ENCODE measurements around the gene MYL10. TPM values are rescaled to one million over a fixed set of nuclear protein-coding genes. Genes with fewer than 3 reads are reported as not detected.

MYL10 gene
- total and polyA plus RNA-seq, 12 donors: not detected

GRCh38 chr7:101572156-101572555 lies 56.9 kb downstream of the MYL10 start:
- 71 to 92% (median 90%) methylated on average over 2 of the region's 2 CpGs for WGBS, 4 donors
- no peak for DNase-seq
- no peak overlapping the region for H3K4me3 ChIP-seq
- H3K4me1 ChIP-seq (replicated peaks in 1 of 2): no peaks in the 10 kb centered on the region
- intact Hi-C loops (cut with DNase I): no loop called here
- H3K36me3 ChIP-seq (replicated peaks in 1 of 2): no peaks in the 10 kb centered on the region
- H3K9me3 ChIP-seq (replicated peaks in 1 of 3): peaks cover 0 to 7% (median 0%) of the 10 kb centered on the region in 3 donors
- peaks cover 6% of the 10 kb centered on the region for H3K27me3 ChIP-seq
- TF ChIP-seq CTCF (IDR thresholded peaks at IDR 0.05) (no peak), POLR2A (IDR thresholded peaks at IDR 0.05) (no peak)
- H3K27ac ChIP-seq: no peak overlapping the region

- intact Hi-C loops (cut with DNase I): no loop called here
- Histone ChIP-seq H3K4me3 (no peak overlapping the region), H3K27ac (no peak overlapping the region), H3K4me1 (replicated peaks in 1 of 2) (no peaks in the 10 kb centered on the region), H3K27me3 (peaks cover 6% of the 10 kb centered on the region), H3K9me3 (replicated peaks in 1 of 3) (no peaks in the 10 kb centered on the region), H3K36me3 (replicated peaks in 1 of 2) (no peaks in the 10 kb centered on the region)
- peak in 1 of 7 donors; percentile 10 for DNase-seq
- 87 to 95% (median 90%) methylated on average over 7 of the region's 7 CpGs for WGBS, 4 donors
- TF ChIP-seq CTCF (IDR thresholded peaks at IDR 0.05) (no peak), POLR2A (IDR thresholded peaks at IDR 0.05) (no peak)
Measured at GRCh38 chr7:101567230-101567629, 61.9 kb downstream of the MYL10 start.

GRCh38 chr7:101565601-101566209 lies 63.4 kb downstream of the MYL10 start:
- Histone ChIP-seq H3K4me3 (no peak overlapping the region), H3K36me3 (replicated peaks in 1 of 2) (no peaks in the 10 kb centered on the region), H3K9me3 (replicated peaks in 1 of 3) (no peaks in the 10 kb centered on the region), H3K4me1 (replicated peaks in 1 of 2) (no peaks in the 10 kb centered on the region), H3K27me3 (peaks cover 6% of the 10 kb centered on the region), H3K27ac (no peak overlapping the region)
- WGBS, 4 donors: 89 to 91% (median 90%) methylated on average over 8 of the region's 8 CpGs
- DNase-seq: peak in 1 of 7 donors; percentile 4
- intact Hi-C loops (cut with DNase I): no loop called here
- TF ChIP-seq POLR2A (IDR thresholded peaks at IDR 0.05): no peak
- no peak for TF ChIP-seq CTCF (IDR thresholded peaks at IDR 0.05)

- WGBS, 4 donors: 32 to 44% (median 37%) methylated on average over 14 to 16 of the region's 16 CpGs
- Histone ChIP-seq H3K9me3 (replicated peaks in 1 of 3) (no peaks in the 10 kb centered on the region), H3K27me3 (peaks cover 6% of the 10 kb centered on the region), H3K36me3 (replicated peaks in 1 of 2) (no peaks in the 10 kb centered on the region), H3K4me3 (no peak overlapping the region), H3K4me1 (replicated peaks in 1 of 2) (no peaks in the 10 kb centered on the region), H3K27ac (no peak overlapping the region)
- intact Hi-C loops (cut with DNase I): no loop called here
- TF ChIP-seq CTCF (IDR thresholded peaks at IDR 0.05) (no peak), POLR2A (IDR thresholded peaks at IDR 0.05) (no peak)
- DNase-seq: peak in 6 of 7 donors; percentile 19 to 61 (median 26)
Measured at GRCh38 chr7:101564778-101565211, 64.3 kb downstream of the MYL10 start.
